Measurements from ENCODE around the gene ARHGAP29. TPM values are rescaled to one million over a fixed set of nuclear protein-coding genes. Genes with fewer than 3 reads are reported as not detected.

The ARHGAP29 gene
- total RNA-seq, 1 donor from 2014 or later = 187 TPM

DNA sequence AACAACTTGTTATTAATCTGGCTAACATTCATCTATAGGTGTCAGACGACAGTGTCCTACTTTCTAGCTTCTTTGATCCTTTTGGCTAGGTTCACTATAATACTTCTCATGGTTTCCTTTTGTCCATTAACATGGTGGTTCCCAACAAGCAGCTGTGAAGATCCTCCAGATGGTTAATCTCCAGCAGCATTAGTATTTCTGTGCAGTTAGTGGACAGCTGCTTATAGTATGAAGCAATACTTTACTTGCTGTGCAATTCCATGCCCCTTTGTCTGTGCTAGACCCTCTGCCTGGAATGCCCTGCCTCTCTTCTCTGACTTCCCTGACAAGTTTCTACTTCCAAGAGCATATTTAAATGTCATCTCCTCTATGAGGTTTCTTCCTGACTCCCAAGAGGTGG is 41.7 kb upstream of the ARHGAP29 start:
- TF ChIP-seq, protein P1, sequence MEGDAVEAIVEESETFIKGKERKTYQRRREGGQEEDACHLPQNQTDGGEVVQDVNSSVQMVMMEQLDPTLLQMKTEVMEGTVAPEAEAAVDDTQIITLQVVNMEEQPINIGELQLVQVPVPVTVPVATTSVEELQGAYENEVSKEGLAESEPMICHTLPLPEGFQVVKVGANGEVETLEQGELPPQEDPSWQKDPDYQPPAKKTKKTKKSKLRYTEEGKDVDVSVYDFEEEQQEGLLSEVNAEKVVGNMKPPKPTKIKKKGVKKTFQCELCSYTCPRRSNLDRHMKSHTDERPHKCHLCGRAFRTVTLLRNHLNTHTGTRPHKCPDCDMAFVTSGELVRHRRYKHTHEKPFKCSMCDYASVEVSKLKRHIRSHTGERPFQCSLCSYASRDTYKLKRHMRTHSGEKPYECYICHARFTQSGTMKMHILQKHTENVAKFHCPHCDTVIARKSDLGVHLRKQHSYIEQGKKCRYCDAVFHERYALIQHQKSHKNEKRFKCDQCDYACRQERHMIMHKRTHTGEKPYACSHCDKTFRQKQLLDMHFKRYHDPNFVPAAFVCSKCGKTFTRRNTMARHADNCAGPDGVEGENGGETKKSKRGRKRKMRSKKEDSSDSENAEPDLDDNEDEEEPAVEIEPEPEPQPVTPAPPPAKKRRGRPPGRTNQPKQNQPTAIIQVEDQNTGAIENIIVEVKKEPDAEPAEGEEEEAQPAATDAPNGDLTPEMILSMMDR (IDR thresholded peaks at IDR 0.05) = no peak
- peaks cover 52% of the 10 kb centered on the region for H3K4me1 Mint-ChIP-seq (ENCODE audit: unreplicated experiment)
- H3K36me3 Mint-ChIP-seq (ENCODE audit: unreplicated experiment) = no peaks in the 10 kb centered on the region
- H3K27me3 Mint-ChIP-seq (ENCODE audit: unreplicated experiment) = no peaks in the 10 kb centered on the region
- no peak for DNase-seq (ENCODE audit: extremely low spot score, unreplicated experiment)
- H3K9me3 Mint-ChIP-seq (ENCODE audit: unreplicated experiment) = no peaks in the 10 kb centered on the region
- no peak overlapping the region for H3K4me3 Mint-ChIP-seq (ENCODE audit: unreplicated experiment)
- H3K27ac Mint-ChIP-seq (ENCODE audit: unreplicated experiment) = no peak overlapping the region

DNA sequence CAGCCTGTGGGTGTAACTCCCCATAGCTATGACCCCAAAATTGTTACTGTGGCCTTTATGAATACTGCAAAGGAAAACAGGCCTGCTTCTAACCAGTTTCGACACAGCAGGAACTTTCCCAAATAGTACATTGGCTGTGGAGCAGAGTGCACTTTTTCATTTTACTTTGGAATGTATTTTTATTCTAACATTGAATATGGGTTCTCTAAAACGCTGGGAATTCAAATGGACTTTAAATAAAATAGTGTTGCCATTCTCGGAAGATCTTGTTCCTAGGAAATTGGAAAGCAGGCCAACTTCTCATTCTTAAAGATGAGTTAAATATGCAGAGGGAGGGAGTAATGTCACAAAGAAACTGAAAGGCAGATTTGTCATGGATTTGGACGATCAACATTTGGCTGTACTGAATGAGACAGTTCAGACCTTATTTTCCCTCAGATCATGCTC is 39.6 kb upstream of the ARHGAP29 start:
- H3K9me3 Mint-ChIP-seq (ENCODE audit: unreplicated experiment) = no peaks in the 10 kb centered on the region
- peaks cover 58% of the 10 kb centered on the region for H3K4me1 Mint-ChIP-seq (ENCODE audit: unreplicated experiment)
- no peaks in the 10 kb centered on the region for H3K36me3 Mint-ChIP-seq (ENCODE audit: unreplicated experiment)
- H3K4me3 Mint-ChIP-seq (ENCODE audit: unreplicated experiment) = peak overlapping the region; percentile 5
- H3K27ac Mint-ChIP-seq (ENCODE audit: unreplicated experiment) = peak overlapping the region; percentile 80
- H3K27me3 Mint-ChIP-seq (ENCODE audit: unreplicated experiment) = no peaks in the 10 kb centered on the region
- TF ChIP-seq, protein P1 (IDR thresholded peaks at IDR 0.05) = no peak
- DNase-seq (ENCODE audit: extremely low spot score, unreplicated experiment) = no peak

DNA sequence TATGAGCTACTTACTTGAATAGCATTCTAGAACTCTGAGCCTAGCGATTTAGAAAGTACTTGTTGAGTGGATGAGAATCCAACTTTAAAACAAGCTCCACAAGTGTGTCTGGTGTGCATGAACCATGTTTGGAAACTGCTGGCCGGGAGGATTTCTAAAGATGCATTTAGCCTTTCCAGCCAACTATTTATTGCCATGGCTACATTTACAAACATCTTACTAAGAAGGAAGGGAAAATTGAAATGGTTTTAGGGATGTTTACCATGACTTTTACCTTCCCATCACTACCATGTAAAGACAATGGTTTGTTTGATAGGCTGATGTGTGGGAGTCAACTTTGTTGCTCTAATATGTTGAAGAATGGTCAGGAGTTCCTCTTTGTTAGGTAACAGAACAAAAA is 37.7 kb upstream of the ARHGAP29 start:
- TF ChIP-seq, protein P1 (IDR thresholded peaks at IDR 0.05) = no peak
- Mint-ChIP-seq H3K27me3 (ENCODE audit: unreplicated experiment) (no peaks in the 10 kb centered on the region), H3K4me3 (ENCODE audit: unreplicated experiment) (no peak overlapping the region), H3K36me3 (ENCODE audit: unreplicated experiment) (no peaks in the 10 kb centered on the region), H3K4me1 (ENCODE audit: unreplicated experiment) (peaks cover 59% of the 10 kb centered on the region), H3K9me3 (ENCODE audit: unreplicated experiment) (no peaks in the 10 kb centered on the region), H3K27ac (ENCODE audit: unreplicated experiment) (peak overlapping the region; percentile 43)
- no peak for DNase-seq (ENCODE audit: extremely low spot score, unreplicated experiment)

DNA sequence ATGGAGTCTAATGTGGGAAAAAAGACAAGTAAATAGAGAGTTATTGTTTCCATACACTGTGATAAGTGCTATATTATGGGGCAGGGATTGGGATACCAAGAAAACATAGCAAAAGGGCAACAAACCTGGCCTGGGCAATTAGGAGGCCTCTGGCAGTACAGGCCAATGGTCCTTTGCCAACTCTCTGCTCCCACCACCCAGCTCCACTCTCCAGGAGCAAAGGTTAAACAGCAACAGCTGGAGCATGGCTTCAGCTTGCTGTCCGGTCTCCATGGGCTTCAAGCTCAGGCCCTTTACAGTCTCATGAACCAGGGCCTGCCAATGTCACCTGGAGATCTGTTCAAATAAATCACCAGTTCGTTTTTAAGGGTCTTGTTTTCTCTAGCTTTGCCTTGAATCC is 37.2 kb upstream of the ARHGAP29 start:
- H3K36me3 Mint-ChIP-seq (ENCODE audit: unreplicated experiment) = no peaks in the 10 kb centered on the region
- TF ChIP-seq, protein P1 (IDR thresholded peaks at IDR 0.05) = no peak
- H3K4me3 Mint-ChIP-seq (ENCODE audit: unreplicated experiment) = no peak overlapping the region
- peaks cover 61% of the 10 kb centered on the region for H3K4me1 Mint-ChIP-seq (ENCODE audit: unreplicated experiment)
- no peak for DNase-seq (ENCODE audit: extremely low spot score, unreplicated experiment)
- no peaks in the 10 kb centered on the region for H3K9me3 Mint-ChIP-seq (ENCODE audit: unreplicated experiment)
- no peak overlapping the region for H3K27ac Mint-ChIP-seq (ENCODE audit: unreplicated experiment)
- H3K27me3 Mint-ChIP-seq (ENCODE audit: unreplicated experiment) = no peaks in the 10 kb centered on the region

DNA sequence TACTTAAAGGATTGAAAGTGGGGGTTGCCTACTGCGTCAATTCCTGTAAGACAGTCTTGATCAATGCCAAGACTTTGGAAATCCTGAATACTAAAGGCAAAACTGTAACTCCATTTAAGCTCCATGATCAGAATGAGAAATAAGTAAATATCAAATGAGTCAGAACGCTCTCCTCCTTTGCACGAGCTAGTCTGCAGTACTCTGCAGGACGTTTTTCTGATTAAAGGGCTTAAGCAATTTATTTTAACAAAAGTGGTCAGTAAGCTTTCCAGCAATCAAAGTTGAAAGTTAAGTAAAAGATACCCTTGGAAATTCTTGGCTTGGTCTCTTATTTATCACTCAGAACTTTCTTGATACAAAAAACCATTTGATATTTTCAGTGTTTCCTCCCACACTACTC is 35.7 kb upstream of the ARHGAP29 start:
- no peak for DNase-seq (ENCODE audit: extremely low spot score, unreplicated experiment)
- Mint-ChIP-seq H3K36me3 (ENCODE audit: unreplicated experiment) (no peaks in the 10 kb centered on the region), H3K4me1 (ENCODE audit: unreplicated experiment) (peaks cover 50% of the 10 kb centered on the region)

More for the DNA sequence above, 35.7 kb upstream of the ARHGAP29 start:
- peak overlapping the region; percentile 24 for H3K27ac Mint-ChIP-seq (ENCODE audit: unreplicated experiment)
- TF ChIP-seq, protein P1 (IDR thresholded peaks at IDR 0.05) = no peak
- H3K27me3 Mint-ChIP-seq (ENCODE audit: unreplicated experiment) = no peaks in the 10 kb centered on the region
- H3K4me3 Mint-ChIP-seq (ENCODE audit: unreplicated experiment) = no peak overlapping the region
- H3K9me3 Mint-ChIP-seq (ENCODE audit: unreplicated experiment) = no peaks in the 10 kb centered on the region
